Measurements from ENCODE around the gene PCCA.
A peak's percentile ranks its signal among the peaks of the same experiment; 100 is the strongest.
"Not testable (repeated sequence)": the region's sequence is repeated elsewhere in the genome, so short reads cannot be mapped to it uniquely, and the experiment has no call there.

PCCA gene

DNA sequence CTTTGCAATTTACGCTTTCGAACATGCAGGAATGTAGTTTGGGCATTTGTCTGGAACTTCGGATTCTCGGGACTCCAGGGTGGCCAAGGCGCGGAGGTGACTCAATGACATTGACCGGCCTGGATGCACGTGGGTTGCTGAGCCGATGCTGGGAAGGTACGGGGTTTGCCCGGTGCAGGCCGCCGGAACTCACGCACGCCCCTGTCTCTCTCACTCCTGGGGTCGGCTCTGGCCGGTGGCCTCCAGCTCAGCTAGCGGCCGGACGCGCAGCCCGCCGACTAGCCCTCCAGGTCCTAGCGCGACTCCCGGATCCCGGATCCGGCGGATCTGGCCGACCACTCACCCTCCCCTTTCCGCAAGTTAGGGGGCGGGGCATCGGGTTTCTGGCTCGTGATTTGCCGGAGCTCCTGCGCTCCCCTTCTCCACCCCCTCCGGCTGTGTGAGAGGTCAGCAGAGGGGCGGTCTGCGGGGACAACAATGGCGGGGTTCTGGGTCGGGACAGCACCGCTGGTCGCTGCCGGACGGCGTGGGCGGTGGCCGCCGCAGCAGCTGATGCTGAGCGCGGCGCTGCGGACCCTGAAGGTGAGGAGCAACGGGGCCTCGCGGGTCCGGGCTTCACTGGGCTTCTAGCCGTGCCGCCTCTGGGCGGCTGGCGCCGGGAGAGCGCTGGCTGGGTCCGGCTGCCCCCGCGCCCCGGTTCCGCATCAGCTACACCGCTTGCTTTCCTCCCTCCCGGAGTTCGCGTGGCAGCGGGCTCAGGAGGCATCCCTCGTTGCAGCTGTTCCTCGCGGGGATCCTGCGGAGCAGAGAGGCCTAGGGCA is at the start of gene PCCA:
Gene PCCA (plus strand): TSS at position 450 of the 821 bp plus-strand sequence. CDS start 28 bp downstream, at position 478.
- peak; percentile 80 for DNase-seq (ENCODE audit: low spot score)

DNA sequence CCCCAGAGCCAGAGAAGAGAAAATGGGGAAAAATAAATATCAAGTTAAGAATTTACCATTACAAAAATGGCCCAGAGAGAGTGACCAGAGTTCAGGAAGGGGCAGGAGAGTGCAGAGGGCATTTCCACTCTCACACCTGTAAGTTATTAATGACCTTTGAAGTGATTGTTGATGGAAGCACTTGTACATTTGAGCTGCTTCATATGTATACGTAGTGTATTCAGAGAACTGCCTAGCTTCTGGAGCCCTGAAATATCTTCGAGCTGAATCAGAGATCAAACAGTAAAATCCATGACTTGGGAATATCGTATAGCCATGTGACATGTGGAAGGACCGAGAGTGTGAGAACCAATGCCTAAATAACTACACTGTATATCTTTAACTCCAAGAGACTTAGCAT is 49.2 kb upstream of the PCCA start:
- no peak for DNase-seq (ENCODE audit: low spot score)

DNA sequence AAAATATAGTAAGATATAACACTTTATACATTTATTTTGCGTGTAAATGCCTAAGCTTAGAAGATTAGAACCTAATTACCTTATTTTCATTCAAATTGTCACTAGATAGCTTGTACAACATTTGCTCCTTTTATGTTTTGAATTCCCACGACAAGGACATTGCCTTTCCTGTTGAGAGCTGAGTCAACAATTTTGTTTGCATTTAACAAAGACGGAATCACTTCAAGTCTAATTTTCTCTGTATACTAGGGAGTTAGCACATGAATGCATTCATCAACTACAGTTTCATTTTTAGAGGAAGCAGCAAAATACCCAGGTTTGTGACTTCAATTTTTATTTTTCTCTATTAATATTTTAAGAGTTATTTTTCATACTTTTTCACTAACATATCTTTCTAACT is 48.7 kb upstream of the PCCA start:
- DNase-seq (ENCODE audit: low spot score) = no peak

DNA sequence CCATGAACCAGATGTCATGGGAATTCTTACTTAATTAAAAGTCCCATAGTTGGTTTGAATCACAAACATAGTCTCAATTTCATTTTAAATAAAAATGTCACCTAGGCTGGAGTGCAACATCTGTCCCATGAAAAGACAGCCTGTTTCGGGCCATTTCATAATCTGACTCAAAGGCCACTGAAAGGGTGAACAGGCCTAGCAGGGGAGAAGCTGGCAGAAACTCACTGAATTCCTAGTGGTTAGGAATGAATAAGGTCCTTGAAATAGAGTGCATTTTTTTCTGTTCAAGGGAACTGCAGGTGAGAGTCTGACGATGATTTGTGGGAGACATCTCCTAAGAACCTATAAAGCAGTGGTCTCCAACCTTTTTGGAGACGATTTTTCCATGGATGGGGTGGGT is 44.0 kb upstream of the PCCA start:
- DNase-seq (ENCODE audit: low spot score) = no peak

DNA sequence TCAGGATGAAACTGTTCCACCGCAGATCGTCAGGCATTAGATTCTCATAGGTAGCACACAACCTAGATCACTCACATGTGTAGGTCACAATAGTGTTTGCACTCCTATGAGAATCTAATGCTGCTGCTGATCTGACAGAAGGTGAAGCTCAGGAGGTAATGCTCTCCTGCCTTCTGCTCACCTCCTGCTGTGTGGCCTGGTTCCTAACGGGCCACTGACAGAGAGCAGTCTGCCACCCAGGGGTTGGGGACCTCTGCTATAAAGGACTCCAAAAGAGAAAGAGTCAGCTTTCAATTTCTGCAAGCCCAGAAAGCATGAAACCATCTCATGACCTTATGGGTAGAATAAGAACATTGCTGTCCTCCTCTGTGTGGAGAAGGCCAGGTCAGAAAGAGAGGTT is 43.5 kb upstream of the PCCA start:
- no peak for DNase-seq (ENCODE audit: low spot score)

GRCh38 chr13:100051070-100051469 is 37.8 kb upstream of the PCCA start:
- DNase-seq (ENCODE audit: low spot score) = no peak

DNA sequence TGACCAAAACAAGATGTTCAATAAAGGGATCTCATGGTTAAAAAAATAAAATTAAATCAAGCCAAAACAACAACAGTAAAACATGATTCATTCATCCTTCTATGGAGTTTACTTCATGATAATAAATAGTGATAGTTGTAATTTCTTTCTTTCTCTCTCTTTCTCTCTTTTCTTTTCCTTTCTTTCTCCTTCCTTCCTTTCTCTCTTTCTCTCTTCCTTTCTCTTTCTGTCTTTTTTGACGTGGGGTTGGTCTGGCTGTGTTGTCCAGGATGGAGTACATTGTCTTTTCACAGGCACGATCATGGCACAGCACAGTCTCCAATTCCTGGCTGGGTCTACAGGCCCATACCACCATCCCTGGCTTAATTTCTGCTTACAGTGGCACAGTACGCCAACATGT is 29.1 kb upstream of the PCCA start:
- DNase-seq (ENCODE audit: low spot score) = no peak

DNA sequence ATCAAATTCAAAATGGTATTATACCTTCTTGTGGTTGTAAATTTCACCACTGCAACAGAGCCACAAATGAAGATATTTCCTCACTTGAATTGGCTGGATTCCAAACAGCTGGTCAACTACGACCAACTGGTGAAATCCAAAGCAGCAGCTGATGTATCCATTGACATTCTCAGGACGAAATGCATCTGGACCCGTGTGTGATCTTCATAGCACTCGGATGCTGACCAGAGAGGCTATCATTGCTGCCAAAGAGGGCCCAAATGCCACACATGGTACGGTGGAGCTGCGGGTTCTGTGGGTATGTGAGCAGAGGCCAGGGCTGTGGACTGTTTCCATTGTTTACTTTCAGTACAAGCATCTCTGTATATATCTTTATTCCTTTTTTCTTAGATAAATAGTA is 25.6 kb upstream of the PCCA start:
- DNase-seq (ENCODE audit: low spot score) = no peak

- DNase-seq (ENCODE audit: low spot score) = no peak
Measured at GRCh38 chr13:100063906-100064305, 25.0 kb upstream of the PCCA start.

DNA sequence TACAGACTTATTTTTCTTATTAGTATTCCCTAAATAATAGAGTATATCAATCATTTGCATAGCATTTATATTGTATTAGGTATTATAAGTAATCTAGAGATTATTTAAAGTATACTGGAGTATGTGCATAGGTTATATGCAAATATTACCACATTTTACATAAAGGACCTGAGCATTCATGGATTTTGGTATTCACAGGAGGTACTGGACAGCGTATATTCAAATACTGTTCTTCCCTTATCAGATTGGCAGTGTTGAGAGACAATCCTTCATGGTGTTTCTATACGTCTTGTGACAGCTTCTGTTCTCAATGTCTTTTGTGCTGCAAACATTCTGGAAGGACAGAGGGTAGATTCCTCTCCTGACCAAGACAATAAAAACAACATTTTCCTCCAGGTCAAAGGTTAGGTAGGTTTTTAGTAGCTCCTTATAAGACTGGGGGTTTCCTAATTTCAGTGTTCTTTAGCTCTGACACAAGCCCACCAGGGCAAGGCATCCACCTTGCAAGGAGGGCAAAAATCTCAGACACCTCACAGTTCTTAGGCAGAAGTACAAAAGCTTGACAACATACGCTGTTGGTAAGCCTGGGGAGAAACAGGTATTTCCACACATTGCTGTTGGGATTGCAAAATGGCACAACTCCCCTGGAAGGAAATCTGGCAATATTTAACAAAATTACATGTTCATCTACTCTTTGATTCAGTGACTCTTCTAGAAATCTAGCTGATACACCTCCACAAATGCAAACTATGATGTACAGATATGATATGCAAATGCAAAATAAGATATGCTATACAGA is 20.6 kb upstream of the PCCA start:
- DNase-seq (ENCODE audit: low spot score) = no peak

GRCh38 chr13:100069278-100069677 is 19.6 kb upstream of the PCCA start:
- DNase-seq (ENCODE audit: low spot score) = no peak

DNA sequence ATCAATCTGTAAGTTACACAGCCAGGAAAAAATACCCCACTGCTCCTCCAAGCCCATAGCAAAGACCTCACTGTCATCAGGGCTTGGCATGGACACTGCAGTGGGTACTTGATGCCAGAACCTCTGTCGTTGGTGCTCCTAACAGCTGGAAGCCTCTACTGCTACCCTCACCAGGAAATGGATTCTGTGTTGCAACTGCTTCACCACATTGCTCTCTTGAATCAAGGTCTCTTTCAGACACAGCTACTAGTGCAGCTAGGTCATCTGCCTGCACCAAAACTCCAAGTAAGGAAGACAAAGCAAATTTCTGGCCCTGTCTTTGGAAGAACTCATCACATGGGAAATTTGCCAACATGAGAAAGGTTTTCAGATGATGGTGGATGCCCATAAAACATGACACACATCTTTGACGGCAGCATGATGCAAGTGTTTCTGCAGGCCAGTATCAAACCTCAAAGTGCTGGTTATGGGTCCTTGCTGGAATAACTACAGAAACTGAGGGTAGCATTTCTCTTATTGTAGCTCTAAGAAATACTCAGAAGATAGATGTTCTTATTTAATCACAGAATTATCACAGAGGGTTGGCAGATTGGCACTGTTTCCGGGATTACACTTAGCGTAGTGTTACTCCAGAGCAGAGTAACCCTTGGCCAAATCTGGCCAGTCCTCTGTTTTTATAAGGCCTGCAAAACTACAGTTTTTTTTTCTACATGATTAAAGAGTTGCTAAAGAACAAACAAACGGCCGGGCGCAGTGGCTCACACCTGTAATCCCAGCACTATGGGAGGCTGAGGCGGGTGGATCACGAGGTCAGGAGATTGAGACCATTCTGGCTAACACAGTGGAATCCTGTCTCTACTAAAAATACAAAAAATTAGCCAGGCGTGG is 12.9 kb upstream of the PCCA start:
- DNase-seq (ENCODE audit: low spot score) = no peak

GRCh38 chr13:100079003-100079402 is 9.9 kb upstream of the PCCA start:
- DNase-seq (ENCODE audit: low spot score) = not testable (repeated sequence)

DNA sequence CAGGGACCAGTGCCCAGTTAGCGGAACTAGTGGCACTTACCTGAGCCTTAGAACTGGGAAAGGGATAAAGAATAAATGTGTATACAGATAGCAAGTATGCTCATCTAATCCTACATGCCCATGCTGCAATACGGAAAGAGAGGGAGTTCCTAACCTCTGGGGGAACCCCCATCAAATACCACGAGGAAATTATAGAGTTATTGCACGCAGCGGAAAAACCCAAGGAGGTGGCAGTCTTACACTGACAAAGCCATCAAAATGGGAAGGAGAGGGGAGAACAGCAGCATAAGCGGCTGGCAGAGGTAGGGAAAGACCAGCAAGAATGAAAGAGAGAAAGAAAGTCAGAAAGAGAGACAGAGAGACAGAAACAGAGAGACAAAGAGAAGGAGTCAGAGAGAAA is 5.5 kb upstream of the PCCA start:
- not testable (repeated sequence) for DNase-seq (ENCODE audit: low spot score)

DNA sequence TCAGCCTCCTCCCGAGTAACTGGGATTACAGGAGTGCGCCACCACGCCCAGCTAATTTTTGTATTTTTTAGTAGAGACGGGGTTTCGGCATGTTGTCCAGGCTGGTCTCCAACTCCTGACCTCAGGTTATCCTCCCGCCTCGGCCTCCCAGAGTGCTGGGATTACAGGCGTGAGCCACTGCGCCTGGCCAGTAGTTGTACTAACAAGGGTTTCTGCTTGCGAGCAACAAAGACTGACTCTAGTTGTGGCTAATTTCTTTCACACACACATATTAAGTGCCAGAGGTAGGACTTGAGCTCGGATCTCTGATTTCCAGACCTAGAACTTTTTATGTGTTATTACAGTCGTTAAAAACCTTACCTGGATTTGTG is 635 bp upstream of the PCCA start:
- no peak for DNase-seq (ENCODE audit: low spot score)

DNA sequence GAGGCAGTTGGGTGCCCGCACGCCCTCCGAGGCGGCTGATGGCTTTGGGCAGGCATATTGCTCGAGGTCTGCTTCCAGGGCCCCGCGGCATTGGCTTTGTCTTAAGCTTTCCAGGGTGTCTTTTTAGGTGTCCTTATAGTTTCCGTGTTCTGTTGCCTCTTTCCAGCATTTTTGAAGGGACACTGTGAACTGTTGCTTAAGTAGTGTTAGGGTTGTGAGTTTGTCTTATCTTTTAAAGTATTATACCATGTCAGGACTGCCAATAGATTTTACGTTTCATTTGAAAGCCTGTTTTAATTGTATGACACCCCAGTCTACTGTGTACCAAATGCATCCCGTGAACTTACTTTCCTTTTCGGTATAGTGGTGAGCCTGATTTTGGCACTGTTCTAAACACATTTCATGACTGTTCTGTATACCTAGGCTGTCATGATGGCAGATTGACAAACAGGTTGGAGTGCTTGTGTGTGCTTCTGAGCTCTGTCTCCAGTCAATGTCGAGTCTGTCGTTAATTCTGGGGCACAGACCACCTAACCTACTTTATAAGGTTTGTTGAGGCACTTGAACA is 656 bp downstream of the PCCA start:
- DNase-seq (ENCODE audit: low spot score) = no peak

DNA sequence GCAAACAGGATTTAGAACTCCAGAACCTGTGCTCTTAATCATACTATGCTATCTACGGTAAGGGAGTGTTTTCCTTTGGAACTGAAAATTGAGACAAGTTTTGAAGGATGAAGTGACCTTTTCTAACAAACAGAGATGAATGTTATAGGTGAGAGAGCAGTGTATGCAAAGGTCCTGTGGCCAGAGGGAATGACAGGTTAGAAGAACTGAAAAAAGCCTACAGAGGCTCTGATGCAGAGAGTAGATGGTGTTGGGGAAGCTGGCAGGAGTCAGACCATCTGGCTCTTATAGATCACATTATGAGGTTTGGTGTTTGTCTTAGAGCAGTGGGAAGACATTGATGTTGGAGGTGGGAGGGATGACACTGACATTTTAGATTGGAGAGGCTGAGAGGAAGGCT is 2.0 kb downstream of the PCCA start:
- DNase-seq (ENCODE audit: low spot score) = no peak

GRCh38 chr13:100091391-100091790 is 2.5 kb downstream of the PCCA start:
- DNase-seq (ENCODE audit: low spot score) = no peak

GRCh38 chr13:100092273-100092672 is 3.4 kb downstream of the PCCA start:
- not testable (repeated sequence) for DNase-seq (ENCODE audit: low spot score)

DNA sequence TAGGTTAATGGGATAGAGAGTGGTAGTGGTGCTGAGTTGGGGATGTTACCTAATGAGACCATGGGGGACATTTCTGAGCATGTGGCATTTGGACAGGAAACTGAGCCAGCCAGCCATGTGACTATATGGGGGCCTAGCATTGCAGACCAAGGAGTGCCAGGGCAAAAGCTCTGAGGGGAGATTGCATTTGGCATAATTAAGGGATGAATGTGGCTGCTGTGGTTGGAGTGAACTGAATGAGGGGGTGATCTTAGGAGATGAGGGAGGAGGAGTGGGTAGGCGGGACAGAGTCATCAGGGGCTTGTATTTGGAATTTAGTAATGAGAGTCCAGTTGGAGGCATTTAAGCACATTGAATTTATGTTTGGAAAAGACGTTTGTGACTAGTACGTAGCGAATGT is 6.6 kb downstream of the PCCA start:
- DNase-seq (ENCODE audit: low spot score) = no peak

GRCh38 chr13:100096526-100096925 is 7.6 kb downstream of the PCCA start:
- no peak for DNase-seq (ENCODE audit: low spot score)

- no peak for DNase-seq (ENCODE audit: low spot score)
Measured at GRCh38 chr13:100097821-100098220, 8.9 kb downstream of the PCCA start.
